ENCODE results near the gene CHRNA9. TPM values are rescaled to one million over a fixed set of nuclear protein-coding genes. Genes with fewer than 3 reads are reported as not detected.

CHRNA9 gene
- total RNA-seq, 1 donor from 2014 or later, result not detected

DNA sequence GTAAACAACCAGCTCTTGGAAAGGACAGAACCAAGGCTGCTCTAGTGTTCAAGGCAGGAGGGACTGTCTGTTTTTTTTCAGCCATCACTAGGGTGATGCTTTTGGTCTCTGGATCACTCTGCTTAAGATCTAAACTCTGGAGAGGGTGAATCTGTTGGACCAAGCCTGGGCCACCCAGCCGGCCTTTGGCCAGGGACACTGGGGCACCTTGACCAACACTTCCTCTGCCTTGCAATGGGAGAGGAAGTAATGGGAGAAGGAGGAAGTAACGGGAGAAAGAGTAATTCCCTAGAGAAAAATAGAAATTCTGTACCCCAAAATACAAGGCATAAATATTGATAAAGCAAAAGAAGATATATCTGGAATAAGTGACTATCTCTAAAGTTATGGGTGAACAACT, 12.9 kb downstream of the CHRNA9 start:
- no peaks in the 10 kb centered on the region for H3K27me3 Mint-ChIP-seq (ENCODE audit: unreplicated experiment)
- TF ChIP-seq, protein P1, sequence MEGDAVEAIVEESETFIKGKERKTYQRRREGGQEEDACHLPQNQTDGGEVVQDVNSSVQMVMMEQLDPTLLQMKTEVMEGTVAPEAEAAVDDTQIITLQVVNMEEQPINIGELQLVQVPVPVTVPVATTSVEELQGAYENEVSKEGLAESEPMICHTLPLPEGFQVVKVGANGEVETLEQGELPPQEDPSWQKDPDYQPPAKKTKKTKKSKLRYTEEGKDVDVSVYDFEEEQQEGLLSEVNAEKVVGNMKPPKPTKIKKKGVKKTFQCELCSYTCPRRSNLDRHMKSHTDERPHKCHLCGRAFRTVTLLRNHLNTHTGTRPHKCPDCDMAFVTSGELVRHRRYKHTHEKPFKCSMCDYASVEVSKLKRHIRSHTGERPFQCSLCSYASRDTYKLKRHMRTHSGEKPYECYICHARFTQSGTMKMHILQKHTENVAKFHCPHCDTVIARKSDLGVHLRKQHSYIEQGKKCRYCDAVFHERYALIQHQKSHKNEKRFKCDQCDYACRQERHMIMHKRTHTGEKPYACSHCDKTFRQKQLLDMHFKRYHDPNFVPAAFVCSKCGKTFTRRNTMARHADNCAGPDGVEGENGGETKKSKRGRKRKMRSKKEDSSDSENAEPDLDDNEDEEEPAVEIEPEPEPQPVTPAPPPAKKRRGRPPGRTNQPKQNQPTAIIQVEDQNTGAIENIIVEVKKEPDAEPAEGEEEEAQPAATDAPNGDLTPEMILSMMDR (IDR thresholded peaks at IDR 0.05; ENCODE audit: unreplicated experiment), result no peak
- no peak overlapping the region for H3K27ac Mint-ChIP-seq (ENCODE audit: unreplicated experiment)
- peaks cover 3% of the 10 kb centered on the region for H3K36me3 Mint-ChIP-seq (ENCODE audit: low read depth, unreplicated experiment)
- no peaks in the 10 kb centered on the region for H3K9me3 Mint-ChIP-seq (ENCODE audit: unreplicated experiment)
- no peak for DNase-seq (ENCODE audit: low spot score)
- no peaks in the 10 kb centered on the region for H3K4me1 Mint-ChIP-seq (ENCODE audit: unreplicated experiment)
- H3K4me3 Mint-ChIP-seq (ENCODE audit: unreplicated experiment), result no peak overlapping the region

DNA sequence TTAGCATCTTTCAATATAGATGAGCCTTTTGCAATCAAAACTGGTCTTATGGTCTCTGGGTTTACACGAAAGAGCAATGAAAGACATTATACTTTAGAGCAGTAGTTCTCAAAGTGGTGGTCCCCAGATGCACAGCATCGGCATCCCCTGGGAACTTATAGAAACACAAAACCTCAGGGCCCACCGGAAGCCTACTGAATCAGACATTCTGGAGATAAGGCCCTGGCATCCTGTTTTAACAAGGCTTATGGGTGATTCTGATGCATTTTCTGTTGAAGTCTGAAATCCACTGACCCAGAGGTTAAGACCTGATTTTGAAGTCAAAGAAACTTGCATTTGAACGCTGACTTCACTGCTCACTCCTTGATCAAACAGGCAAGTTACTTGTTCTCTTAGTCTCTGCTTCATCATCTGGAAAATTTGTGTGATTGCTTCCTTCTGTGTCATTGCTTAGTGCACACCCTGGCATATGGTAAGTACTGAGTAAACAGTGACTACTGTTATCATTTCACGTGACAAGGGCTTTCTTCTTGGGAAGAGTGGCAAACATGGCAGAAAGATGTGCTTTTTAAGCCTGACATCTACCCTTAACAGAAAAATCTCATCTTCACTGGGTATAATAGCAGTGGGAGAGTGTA, 14.5 kb downstream of the CHRNA9 start:
- H3K27me3 Mint-ChIP-seq (ENCODE audit: unreplicated experiment), result no peaks in the 10 kb centered on the region

DNA sequence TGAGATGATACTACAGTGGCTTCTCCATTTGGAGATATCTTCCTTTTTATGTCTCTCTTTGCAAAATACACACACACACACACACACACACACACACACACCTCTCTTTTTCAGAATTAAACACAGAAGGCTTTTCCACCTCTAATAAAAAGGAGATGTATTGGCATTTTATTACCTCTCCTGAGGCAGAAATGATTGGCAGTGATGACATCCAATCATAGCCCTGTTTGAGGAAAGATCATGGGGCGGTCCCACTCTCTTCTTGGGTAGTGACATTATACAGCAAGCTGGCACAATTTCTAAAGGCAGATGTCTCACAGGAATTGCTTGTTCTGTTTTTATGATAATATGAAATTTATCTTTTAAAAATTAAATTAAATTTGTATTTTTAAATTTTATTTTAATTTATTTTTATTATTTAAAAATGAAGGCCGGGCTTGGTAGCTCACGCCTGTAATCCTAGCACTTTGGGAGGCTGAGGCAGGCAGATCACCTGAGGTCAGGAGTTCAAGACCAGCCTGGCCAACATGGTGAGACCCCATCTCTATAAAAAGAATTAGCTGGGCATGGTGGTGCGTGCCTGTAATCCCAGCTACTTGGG, 15.6 kb downstream of the CHRNA9 start:
- Mint-ChIP-seq H3K4me1 (ENCODE audit: unreplicated experiment) (no peaks in the 10 kb centered on the region), H3K36me3 (ENCODE audit: low read depth, unreplicated experiment) (peaks cover 3% of the 10 kb centered on the region), H3K9me3 (ENCODE audit: unreplicated experiment) (no peaks in the 10 kb centered on the region), H3K4me3 (ENCODE audit: unreplicated experiment) (no peak overlapping the region), H3K27me3 (ENCODE audit: unreplicated experiment) (no peaks in the 10 kb centered on the region), H3K27ac (ENCODE audit: unreplicated experiment) (no peak overlapping the region)
- DNase-seq (ENCODE audit: low spot score), result no peak
- TF ChIP-seq, protein P1 (IDR thresholded peaks at IDR 0.05; ENCODE audit: unreplicated experiment), result no peak

More for the DNA sequence above, 14.5 kb downstream of the CHRNA9 start:
- no peak overlapping the region for H3K4me3 Mint-ChIP-seq (ENCODE audit: unreplicated experiment)
- H3K9me3 Mint-ChIP-seq (ENCODE audit: unreplicated experiment), result no peaks in the 10 kb centered on the region
- H3K4me1 Mint-ChIP-seq (ENCODE audit: unreplicated experiment), result no peaks in the 10 kb centered on the region
- TF ChIP-seq, protein P1 (IDR thresholded peaks at IDR 0.05; ENCODE audit: unreplicated experiment), result no peak
- H3K27ac Mint-ChIP-seq (ENCODE audit: unreplicated experiment), result no peak overlapping the region
- peaks cover 3% of the 10 kb centered on the region for H3K36me3 Mint-ChIP-seq (ENCODE audit: low read depth, unreplicated experiment)
- DNase-seq (ENCODE audit: low spot score), result no peak

DNA sequence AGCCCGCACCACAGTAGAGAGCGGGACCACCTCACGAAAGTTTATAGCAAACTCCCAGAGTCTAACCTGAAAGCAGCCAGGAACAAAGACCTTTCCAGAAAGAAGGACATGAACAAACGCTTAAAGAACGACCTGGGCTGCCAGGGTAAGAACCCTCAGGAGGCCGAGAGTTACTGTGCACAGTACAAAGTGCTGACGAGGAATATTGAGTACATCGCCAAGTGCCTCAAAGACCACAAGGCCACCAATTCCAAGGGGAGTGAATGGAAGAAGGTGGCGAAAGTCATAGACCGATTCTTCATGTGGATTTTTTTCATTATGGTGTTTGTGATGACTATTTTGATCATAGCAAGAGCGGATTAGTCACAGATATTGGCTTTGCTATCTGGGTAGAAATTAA, 19.0 kb downstream of the CHRNA9 start:
- TF ChIP-seq, protein P1 (IDR thresholded peaks at IDR 0.05; ENCODE audit: unreplicated experiment), result no peak
- no peak overlapping the region for H3K27ac Mint-ChIP-seq (ENCODE audit: unreplicated experiment)
- H3K27me3 Mint-ChIP-seq (ENCODE audit: unreplicated experiment), result no peaks in the 10 kb centered on the region
- no peaks in the 10 kb centered on the region for H3K36me3 Mint-ChIP-seq (ENCODE audit: low read depth, unreplicated experiment)
- no peak overlapping the region for H3K4me3 Mint-ChIP-seq (ENCODE audit: unreplicated experiment)
- no peaks in the 10 kb centered on the region for H3K9me3 Mint-ChIP-seq (ENCODE audit: unreplicated experiment)
- H3K4me1 Mint-ChIP-seq (ENCODE audit: unreplicated experiment), result no peaks in the 10 kb centered on the region
- no peak for DNase-seq (ENCODE audit: low spot score)

DNA sequence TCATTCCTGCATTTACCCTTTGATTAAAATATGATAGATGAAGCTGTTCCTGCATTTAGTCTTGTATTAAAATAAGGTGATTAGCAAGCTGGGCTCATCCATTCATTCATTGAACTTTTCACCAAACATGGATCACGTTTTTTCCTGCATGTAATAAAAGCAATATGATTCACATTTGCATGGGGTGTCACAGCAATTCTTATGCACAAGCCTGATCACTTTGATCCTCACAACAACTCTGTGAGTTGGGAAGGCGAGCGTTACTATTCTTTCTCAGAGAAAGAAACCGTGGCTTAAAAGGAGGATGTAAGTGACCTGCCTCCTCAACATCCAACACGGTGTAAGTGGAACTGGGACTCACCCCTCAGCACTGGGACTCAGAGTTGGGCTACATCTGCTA, 20.0 kb downstream of the CHRNA9 start:
- Mint-ChIP-seq H3K27me3 (ENCODE audit: unreplicated experiment) (no peaks in the 10 kb centered on the region), H3K4me3 (ENCODE audit: unreplicated experiment) (no peak overlapping the region), H3K9me3 (ENCODE audit: unreplicated experiment) (no peaks in the 10 kb centered on the region)

More for the DNA sequence above, 20.0 kb downstream of the CHRNA9 start:
- TF ChIP-seq, protein P1 (IDR thresholded peaks at IDR 0.05; ENCODE audit: unreplicated experiment), result no peak
- Mint-ChIP-seq H3K36me3 (ENCODE audit: low read depth, unreplicated experiment) (no peaks in the 10 kb centered on the region), H3K4me1 (ENCODE audit: unreplicated experiment) (no peaks in the 10 kb centered on the region), H3K27ac (ENCODE audit: unreplicated experiment) (no peak overlapping the region)
- DNase-seq (ENCODE audit: low spot score), result no peak
